ENCODE measurements around the gene RSF1.

- no peak for TF ChIP-seq POLR2A (IDR thresholded peaks at IDR 0.05)
- peak in 1 of 6 experiments; percentile 6 for TF ChIP-seq CTCF (IDR thresholded peaks at IDR 0.05)
Measured at GRCh38 chr11:77736473-77736872, 84.0 kb downstream of the RSF1 start.
